Testis (tissue), 3 donors: ENCODE measurements around the gene KRT13. TPM values are rescaled to one million over a fixed set of nuclear protein-coding genes. Genes with fewer than 3 reads are reported as not detected.
A peak's percentile ranks its signal among the peaks of the same experiment; 100 is the strongest.

ENCODE experiments used
- DNase-seq: peaks from one replicate; pipeline ENCODE4 v3.0.0-alpha.2; 2019
- H3K27ac ChIP-seq, 2 donors: fragments of 200-600 bp; sonication (generic); one replicate each; pipeline ENCODE4 v1.5.1; 2019
- H3K27me3 ChIP-seq: fragments of 200-600 bp; sonication (generic); one replicate; pipeline ENCODE4 v1.5.1; 2019
- H3K36me3 ChIP-seq: fragments of 200-600 bp; sonication (generic); one replicate; pipeline ENCODE4 v1.5.1; 2017; ENCODE audit warnings: low read depth; ENCODE audit errors: missing control alignments
- H3K4me1 ChIP-seq: fragments of 200-600 bp; sonication (generic); one replicate; pipeline ENCODE4 v1.5.1; 2019
- H3K4me3 ChIP-seq, 2 donors: fragments of 200-600 bp; sonication (generic); one replicate each; pipeline ENCODE4 v1.5.1; 2017 to 2019
- H3K9me3 ChIP-seq: fragments of 200-600 bp; sonication (generic); one replicate; pipeline ENCODE4 v1.5.1; 2017
- POLR2A ChIP-seq: fragments of 450-650 bp; IDR thresholded peaks from one replicate; pipeline ENCODE4 v1.6.1; 2017; ENCODE audit warnings: antibody characterized with exemption, mild to moderate bottlenecking, moderate library complexity
- WGBS, 2 donors: methylation state at CpG; one replicate each; pipeline ENCODE4 v1.1.5; 2018; 5-methylcytosine and 5-hydroxymethylcytosine counted together
- intact Hi-C: fragments of 100-400 bp; cut with DNase I; formaldehyde crosslinking; loops from one replicate; pipeline ENCODE4 v1.15.1; 2023; ENCODE audit warnings: low total_unique reads
- polyA plus RNA-seq: library from polyadenylated mRNA; stranded (reverse); fragments of 350-450 nt; fragmentation: Illumina TruSeq; extraction: RNeasy Lipid Tissue Mini Kit (QIAGEN cat#74804); gene quantifications from one replicate; pipeline ENCODE4 v1.2.3, GENCODE V29; 2014; ENCODE audit warnings: low read depth, low replicate concordance; ENCODE audit not compliant: insufficient read depth
- total RNA-seq, 2 donors: library from RNA; depleted of rRNA; stranded (reverse); fragments of >200 nt; gene quantifications; one replicate each; pipeline ENCODE4 v1.2.3, GENCODE V29; 2016
- TF ChIP-seq, protein P1 (sequence below), 3 experiments: fragments of 450-650 bp in 2 of 3; fragments of 200-600 bp in 1 of 3; sonication (generic) in 1 of 3; IDR thresholded peaks; one replicate each; pipeline ENCODE4 v1.5.1; 2016 to 2019; ENCODE audit warnings: antibody characterized with exemption in 3 of 3, mild to moderate bottlenecking in 2 of 3, moderate library complexity in 1 of 3

Gene KRT13
- total and polyA plus RNA-seq, 3 donors from 2014 or later, result 2.4 to 21.4 (median 7.7) TPM

DNA sequence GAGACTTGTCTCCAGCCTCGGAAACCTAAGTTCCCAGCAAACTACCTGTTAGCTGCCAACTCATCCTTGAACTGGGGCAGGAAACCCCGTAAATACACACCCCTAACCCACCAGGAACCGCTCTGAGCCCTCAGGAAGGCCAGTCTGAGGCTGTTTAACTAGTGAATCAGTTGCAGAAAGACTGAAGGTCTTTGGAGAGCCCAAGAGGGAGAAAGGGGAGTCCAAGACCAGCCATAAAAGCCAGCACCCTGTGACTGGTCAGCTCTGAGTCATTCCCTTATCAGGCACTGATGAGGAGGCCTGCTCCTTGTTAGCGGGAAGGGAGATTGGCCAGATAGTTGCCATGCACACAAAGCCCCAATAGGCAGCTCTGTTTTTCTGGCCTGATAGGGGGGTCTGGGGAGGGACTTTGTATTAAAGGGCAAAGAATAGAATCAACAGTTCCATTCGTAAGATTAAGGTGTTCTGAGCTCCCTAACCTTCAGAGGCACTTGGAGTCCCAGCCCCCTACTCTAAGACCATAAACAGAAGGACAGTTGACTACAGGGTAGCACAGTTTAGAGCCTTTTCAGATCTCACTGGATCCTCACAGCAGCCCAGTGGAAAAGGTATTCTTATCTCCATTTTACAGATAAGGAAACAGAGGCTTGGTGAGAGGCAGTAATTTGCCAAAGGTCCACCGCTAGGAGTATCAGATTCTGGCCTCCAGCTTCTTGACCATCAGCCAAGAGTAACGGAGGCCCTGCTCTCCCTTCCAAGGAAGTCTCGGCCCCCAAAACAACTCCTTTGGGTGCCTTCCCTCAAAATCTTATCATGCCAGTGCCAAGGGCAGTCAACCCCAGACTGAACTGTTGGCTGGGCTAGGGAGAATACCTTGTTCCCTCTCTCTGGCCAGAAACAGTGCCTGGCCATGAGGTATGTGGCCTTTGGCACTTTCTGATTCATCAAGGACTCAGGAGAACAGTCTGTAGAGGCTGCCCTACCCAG, 24.9 kb upstream of the KRT13 start:
- Histone ChIP-seq H3K4me1 (peaks cover 12% of the 10 kb centered on the region), H3K9me3 (no peaks in the 10 kb centered on the region), H3K27ac (no peak overlapping the region), H3K36me3 (no peaks in the 10 kb centered on the region), H3K27me3 (no peaks in the 10 kb centered on the region), H3K4me3 (no peak overlapping the region)
- WGBS, 2 donors, result 55 to 58% methylated on average over 7 to 8 of the region's 8 CpGs
- intact Hi-C loops, result no loop called here
- DNase-seq, result no peak
- TF ChIP-seq, protein P1, sequence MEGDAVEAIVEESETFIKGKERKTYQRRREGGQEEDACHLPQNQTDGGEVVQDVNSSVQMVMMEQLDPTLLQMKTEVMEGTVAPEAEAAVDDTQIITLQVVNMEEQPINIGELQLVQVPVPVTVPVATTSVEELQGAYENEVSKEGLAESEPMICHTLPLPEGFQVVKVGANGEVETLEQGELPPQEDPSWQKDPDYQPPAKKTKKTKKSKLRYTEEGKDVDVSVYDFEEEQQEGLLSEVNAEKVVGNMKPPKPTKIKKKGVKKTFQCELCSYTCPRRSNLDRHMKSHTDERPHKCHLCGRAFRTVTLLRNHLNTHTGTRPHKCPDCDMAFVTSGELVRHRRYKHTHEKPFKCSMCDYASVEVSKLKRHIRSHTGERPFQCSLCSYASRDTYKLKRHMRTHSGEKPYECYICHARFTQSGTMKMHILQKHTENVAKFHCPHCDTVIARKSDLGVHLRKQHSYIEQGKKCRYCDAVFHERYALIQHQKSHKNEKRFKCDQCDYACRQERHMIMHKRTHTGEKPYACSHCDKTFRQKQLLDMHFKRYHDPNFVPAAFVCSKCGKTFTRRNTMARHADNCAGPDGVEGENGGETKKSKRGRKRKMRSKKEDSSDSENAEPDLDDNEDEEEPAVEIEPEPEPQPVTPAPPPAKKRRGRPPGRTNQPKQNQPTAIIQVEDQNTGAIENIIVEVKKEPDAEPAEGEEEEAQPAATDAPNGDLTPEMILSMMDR (IDR thresholded peaks at IDR 0.05), result no peak
- no peak for TF ChIP-seq POLR2A

DNA sequence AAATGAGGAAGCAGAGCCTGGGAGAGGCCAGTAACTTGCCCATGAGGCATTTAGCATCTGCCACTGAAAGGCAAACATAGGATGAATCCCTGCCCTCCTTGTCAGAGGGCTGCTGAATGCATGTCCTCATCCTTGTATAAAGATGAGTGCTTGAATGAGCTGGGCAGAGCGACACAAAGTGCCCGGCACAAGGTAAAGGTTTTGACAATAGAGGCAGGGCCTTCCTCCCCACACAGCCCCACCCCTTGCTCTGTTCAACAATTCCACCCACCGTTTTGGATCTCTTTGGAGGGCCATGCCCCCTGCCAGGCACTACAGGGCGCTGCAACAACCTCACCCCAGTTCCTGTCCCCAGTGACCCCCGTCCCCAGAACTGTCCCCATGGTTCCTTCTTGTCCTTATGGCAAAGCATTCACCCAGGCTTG, 24.1 kb upstream of the KRT13 start:
- WGBS, 2 donors, result 83 to 86% methylated on average over 5 of the region's 5 CpGs
- DNase-seq, result no peak
- peaks cover 12% of the 10 kb centered on the region for H3K4me1 ChIP-seq
- H3K4me3 ChIP-seq, result no peak overlapping the region
- H3K27me3 ChIP-seq, result no peaks in the 10 kb centered on the region
- no peaks in the 10 kb centered on the region for H3K36me3 ChIP-seq
- intact Hi-C loops, result no loop called here
- TF ChIP-seq POLR2A, result no peak
- TF ChIP-seq, protein P1 (IDR thresholded peaks at IDR 0.05), result no peak
- H3K27ac ChIP-seq, result no peak overlapping the region
- no peaks in the 10 kb centered on the region for H3K9me3 ChIP-seq

DNA sequence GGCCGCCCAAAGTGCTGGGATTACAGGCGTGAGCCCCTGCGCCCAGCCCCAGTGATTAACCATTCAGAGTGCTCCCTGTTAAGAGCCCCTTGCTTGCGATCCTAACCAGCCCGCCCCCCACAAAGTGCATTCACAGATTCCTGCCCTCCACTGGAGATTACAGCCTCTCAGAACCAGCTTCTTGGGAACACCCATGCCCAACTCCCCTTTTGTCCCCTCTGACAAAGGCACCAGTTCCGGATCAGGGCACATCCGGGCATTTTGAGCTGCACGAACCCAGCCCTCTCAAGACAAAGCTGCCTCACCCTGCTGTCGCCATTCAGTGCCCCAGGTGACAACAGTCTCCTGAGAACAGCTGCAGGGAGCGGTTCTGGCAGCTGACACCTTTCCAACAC, 23.5 kb upstream of the KRT13 start:
- H3K4me1 ChIP-seq, result peaks cover 12% of the 10 kb centered on the region
- no peak overlapping the region for H3K27ac ChIP-seq
- H3K36me3 ChIP-seq, result no peaks in the 10 kb centered on the region
- H3K9me3 ChIP-seq, result no peaks in the 10 kb centered on the region
- WGBS, 2 donors, result 70 to 79% methylated on average over 9 to 10 of the region's 10 CpGs
- TF ChIP-seq POLR2A, result no peak
- TF ChIP-seq, protein P1 (IDR thresholded peaks at IDR 0.05), result no peak
- no peak overlapping the region for H3K4me3 ChIP-seq
- intact Hi-C loops, result no loop called here
- no peaks in the 10 kb centered on the region for H3K27me3 ChIP-seq
- DNase-seq, result no peak

DNA sequence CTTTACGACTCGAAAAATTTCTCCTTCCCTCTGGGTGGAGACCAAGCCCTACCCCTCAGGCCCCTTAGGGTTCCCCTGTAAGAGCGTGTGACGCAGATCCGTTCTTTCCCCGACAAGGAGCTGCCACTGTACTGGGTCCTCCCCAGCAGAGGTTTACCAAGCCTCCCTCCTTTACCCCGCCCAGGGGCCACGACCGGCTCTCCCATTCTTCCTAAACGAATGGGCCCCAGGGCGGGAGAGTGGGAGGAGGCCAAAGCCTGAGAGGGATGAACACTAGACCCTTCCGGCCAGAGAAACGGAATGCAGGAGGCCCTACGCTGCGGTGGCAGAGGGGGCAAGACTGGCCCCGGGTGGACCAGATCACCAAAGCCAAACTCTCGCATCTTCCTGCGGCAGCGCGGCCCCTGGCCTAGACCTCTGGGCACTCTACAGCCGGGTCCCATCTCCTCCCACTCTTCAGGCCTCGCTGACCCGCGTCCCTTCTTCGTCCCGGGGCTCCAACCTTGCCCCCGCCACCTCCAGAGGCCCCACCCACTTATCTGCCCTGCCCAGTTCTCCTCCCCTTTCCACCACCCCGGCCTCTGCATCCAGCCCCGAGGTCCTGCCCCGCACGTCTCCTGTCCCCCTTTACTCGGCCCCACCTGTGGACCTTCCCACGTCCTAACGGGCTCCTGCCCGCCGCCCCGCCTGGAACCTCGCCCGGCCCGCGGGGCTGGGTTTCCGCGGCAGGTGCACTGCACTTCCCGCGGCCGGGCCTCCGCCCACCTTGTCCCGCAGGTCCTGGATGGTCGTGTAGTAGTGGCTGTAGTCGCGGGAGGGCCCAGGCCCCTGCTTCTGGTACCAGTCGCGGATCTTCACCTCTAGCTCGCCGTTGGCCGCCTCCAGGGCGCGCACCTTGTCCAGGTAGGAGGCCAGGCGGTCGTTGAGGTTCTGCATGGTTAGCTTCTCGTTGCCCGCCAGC, 21.9 kb upstream of the KRT13 start:
- Histone ChIP-seq H3K27me3 (no peaks in the 10 kb centered on the region), H3K27ac (peak overlapping the region in 1 of 2 donors; percentile 15), H3K4me1 (peaks cover 18% of the 10 kb centered on the region), H3K4me3 (peak overlapping the region; percentile 42 to 47), H3K9me3 (no peaks in the 10 kb centered on the region), H3K36me3 (no peaks in the 10 kb centered on the region)
- DNase-seq, result no peak
- 18 to 25% methylated on average over 58 to 62 of the region's 62 CpGs for whole genome bisulfite sequencing, 2 donors
- intact Hi-C loops, result no loop called here
- no peak for TF ChIP-seq POLR2A
- TF ChIP-seq, protein P1 (IDR thresholded peaks at IDR 0.05), result no peak
